Measurements from ENCODE around the gene TCEA2.
"Not testable (repeated sequence)": the region's sequence is repeated elsewhere in the genome, so short reads cannot be mapped to it uniquely, and the experiment has no call there.

Gene TCEA2

DNA sequence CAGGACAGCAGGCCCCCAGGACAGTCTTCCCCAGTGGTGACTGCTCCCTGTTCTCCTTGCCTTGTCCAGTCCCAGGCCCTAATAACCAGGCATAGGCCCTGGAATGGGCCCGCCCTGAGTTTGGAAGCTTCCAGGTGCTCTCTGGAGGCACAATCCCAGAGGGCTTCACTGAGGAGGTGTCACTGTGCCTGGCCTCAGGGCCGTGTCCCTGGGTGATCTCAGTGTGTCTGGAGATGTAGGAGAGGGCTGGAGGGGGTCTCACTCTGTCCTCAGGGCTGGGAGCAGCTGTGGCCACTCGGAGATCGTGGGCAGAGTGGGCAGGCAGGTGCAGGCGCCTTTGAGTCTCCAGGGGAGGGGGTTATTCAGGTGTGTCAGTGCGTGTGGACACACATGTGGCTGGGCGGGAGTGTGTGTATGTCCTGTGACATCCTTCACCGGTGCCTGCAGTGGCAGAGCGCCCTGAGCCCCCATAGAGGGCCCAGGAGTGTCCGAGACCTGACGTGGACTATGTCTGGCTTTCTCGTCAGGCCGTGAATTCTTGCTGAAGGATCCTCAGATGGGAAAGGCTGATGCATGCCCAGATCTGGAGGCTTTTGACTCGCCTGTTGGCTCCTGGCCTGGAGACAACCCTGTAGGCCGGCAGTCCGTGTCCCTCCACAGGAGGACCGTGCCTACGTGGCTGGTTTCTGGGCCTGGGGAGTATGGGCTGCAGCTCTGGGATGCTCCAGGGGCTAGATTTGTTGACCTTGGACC lies 49.9 kb downstream of the TCEA2 start:
- Histone ChIP-seq H3K4me3 (ENCODE audit: low read length) (no peak overlapping the region), H3K27ac (ENCODE audit: low read length) (no peak overlapping the region), H3K36me3 (ENCODE audit: control insufficient read depth, insufficient read depth, low read length) (no peaks in the 10 kb centered on the region), H3K27me3 (ENCODE audit: control insufficient read depth, insufficient read depth, low read length) (no peaks in the 10 kb centered on the region), H3K4me1 (ENCODE audit: control insufficient read depth, insufficient read depth, low read length) (no peaks in the 10 kb centered on the region), H3K9me3 (ENCODE audit: control insufficient read depth, insufficient read depth, low read length) (no peaks in the 10 kb centered on the region)
- no peak for DNase-seq (ENCODE audit: low read depth, low spot score)
- no CpG with 5 or more reads among the region's 18 CpGs for WGBS (ENCODE audit: insufficient coverage, insufficient read length)

DNA sequence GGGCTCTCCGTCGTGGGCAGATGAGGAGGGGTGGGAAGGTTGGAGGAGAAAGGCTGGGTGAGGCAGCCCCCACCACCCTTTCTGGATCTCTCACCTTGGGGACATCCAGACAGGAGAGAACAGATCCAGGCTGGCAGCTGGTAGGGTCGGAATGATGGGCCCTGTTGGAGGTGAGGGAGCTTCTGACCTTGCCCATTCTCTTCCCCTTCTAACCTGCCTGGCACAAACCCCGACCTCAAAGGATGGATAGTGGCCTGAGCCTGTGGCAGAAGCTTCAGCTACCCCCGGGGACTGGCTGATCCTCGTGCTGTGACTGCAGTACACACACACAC lies 50.4 kb downstream of the TCEA2 start:
- no peaks in the 10 kb centered on the region for H3K9me3 ChIP-seq (ENCODE audit: control insufficient read depth, insufficient read depth, low read length)
- H3K27ac ChIP-seq (ENCODE audit: low read length) = no peak overlapping the region
- WGBS (ENCODE audit: insufficient coverage, insufficient read length) = no CpG with 5 or more reads among the region's 6 CpGs
- no peak for DNase-seq (ENCODE audit: low read depth, low spot score)
- no peak overlapping the region for H3K4me3 ChIP-seq (ENCODE audit: low read length)
- no peaks in the 10 kb centered on the region for H3K27me3 ChIP-seq (ENCODE audit: control insufficient read depth, insufficient read depth, low read length)
- H3K36me3 ChIP-seq (ENCODE audit: control insufficient read depth, insufficient read depth, low read length) = no peaks in the 10 kb centered on the region
- no peaks in the 10 kb centered on the region for H3K4me1 ChIP-seq (ENCODE audit: control insufficient read depth, insufficient read depth, low read length)

DNA sequence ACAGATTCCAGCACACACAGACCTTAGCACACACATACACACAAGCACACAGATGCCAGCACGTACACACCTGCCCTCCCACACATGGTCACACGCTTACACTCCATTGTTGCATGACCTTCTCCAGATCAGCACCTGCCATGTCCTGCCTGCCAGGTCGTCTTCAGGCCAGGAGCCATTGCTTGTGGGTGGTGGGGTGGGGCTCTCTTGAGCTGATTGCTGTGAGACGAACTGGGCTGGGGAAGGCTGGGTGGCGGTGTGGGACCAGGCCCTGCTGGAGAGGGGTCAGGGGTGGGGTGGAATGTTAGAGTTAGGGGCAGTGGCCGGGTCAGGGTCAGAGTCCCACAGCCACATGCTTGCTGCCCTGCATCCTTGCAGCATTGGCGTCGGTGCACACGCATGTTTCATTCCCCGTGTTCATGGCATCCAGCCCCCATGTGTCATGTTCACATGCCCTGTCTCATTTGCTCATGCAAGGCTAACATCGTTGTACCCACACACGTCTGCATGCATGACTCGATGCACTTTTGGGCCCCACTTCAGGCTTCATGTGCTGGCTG lies 50.9 kb downstream of the TCEA2 start:
- DNase-seq (ENCODE audit: low read depth, low spot score) = no peak
- Histone ChIP-seq H3K9me3 (ENCODE audit: control insufficient read depth, insufficient read depth, low read length) (no peaks in the 10 kb centered on the region), H3K4me1 (ENCODE audit: control insufficient read depth, insufficient read depth, low read length) (no peaks in the 10 kb centered on the region), H3K27me3 (ENCODE audit: control insufficient read depth, insufficient read depth, low read length) (no peaks in the 10 kb centered on the region), H3K27ac (ENCODE audit: low read length) (no peak overlapping the region), H3K4me3 (ENCODE audit: low read length) (no peak overlapping the region), H3K36me3 (ENCODE audit: control insufficient read depth, insufficient read depth, low read length) (no peaks in the 10 kb centered on the region)
- no CpG with 5 or more reads among the region's 13 CpGs for WGBS (ENCODE audit: insufficient coverage, insufficient read length)

DNA sequence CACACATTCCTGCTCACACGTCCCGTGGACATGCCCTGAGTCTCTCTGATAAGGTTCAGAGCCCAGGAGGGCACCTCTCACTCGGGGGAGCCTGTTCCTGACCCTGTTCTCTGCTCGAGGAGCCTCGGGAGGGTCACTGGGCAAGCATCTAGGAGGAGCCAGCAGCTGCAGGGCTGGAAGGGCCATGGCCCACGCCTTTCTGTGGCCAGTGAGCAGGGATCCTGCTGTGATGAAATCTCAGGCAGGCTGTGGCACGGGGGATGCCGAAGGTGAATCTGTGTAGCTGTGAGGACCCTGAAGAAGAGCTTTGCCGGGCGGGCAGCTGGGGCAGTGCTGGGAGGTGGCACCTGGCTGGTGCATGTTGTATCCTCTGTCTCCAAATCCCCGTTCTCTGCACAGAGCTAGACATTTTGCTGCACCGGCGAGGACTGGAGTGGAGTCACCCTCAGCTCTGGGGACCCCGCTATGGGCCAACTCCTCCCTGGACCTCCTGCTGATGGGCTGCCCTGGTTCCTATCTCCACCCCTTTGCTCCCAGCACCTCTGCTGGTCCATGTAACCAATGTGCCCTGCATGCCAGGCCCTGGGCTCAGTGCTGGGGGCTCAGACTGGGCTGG lies 51.5 kb downstream of the TCEA2 start:
- Histone ChIP-seq H3K27ac (ENCODE audit: low read length) (no peak overlapping the region), H3K4me1 (ENCODE audit: control insufficient read depth, insufficient read depth, low read length) (no peaks in the 10 kb centered on the region), H3K4me3 (ENCODE audit: low read length) (no peak overlapping the region), H3K36me3 (ENCODE audit: control insufficient read depth, insufficient read depth, low read length) (no peaks in the 10 kb centered on the region), H3K27me3 (ENCODE audit: control insufficient read depth, insufficient read depth, low read length) (no peaks in the 10 kb centered on the region), H3K9me3 (ENCODE audit: control insufficient read depth, insufficient read depth, low read length) (no peaks in the 10 kb centered on the region)
- no CpG with 5 or more reads among the region's 14 CpGs for WGBS (ENCODE audit: insufficient coverage, insufficient read length)
- no peak for DNase-seq (ENCODE audit: low read depth, low spot score)

DNA sequence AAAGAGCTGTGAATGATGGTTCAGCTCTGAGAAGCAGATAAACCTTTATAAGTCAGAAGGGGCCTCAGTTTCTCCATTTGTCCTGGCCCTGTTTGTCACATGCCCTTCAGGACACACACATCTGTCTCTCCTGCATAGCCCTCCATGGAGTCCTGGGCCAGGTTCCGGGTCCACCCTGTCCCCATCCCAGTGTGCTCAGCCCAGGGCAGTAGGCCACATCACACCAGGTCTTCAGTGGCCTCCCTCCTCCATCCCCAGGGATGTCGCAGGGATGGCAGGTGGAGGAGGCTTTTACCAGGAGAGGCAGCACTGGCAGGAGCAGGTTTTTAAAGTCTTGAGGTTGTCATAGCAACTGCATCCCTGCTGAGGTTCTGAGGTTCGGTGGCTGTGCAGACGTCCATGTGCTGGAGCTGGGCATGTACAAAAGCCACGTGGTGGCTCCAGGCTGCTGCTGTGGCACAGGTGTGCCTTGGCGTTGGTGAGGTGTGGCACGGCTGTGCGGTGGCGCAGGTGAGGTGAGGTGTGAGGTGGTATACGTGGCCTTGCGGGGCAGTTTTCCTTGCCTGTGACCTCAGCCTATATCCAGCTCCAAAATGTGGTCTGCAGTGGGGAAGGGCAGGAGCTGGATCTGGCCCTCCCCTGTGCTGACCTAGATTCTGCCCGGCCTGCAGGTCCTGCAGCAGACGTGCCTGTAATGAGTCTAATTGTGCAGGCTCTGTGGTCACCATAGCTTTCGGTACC lies 52.3 kb downstream of the TCEA2 start:
- no peaks in the 10 kb centered on the region for H3K36me3 ChIP-seq (ENCODE audit: control insufficient read depth, insufficient read depth, low read length)
- no peaks in the 10 kb centered on the region for H3K4me1 ChIP-seq (ENCODE audit: control insufficient read depth, insufficient read depth, low read length)
- WGBS (ENCODE audit: insufficient coverage, insufficient read length) = no CpG with 5 or more reads among the region's 14 CpGs
- H3K9me3 ChIP-seq (ENCODE audit: control insufficient read depth, insufficient read depth, low read length) = no peaks in the 10 kb centered on the region
- H3K27me3 ChIP-seq (ENCODE audit: control insufficient read depth, insufficient read depth, low read length) = no peaks in the 10 kb centered on the region
- no peak for DNase-seq (ENCODE audit: low read depth, low spot score)
- no peak overlapping the region for H3K4me3 ChIP-seq (ENCODE audit: low read length)
- H3K27ac ChIP-seq (ENCODE audit: low read length) = no peak overlapping the region

DNA sequence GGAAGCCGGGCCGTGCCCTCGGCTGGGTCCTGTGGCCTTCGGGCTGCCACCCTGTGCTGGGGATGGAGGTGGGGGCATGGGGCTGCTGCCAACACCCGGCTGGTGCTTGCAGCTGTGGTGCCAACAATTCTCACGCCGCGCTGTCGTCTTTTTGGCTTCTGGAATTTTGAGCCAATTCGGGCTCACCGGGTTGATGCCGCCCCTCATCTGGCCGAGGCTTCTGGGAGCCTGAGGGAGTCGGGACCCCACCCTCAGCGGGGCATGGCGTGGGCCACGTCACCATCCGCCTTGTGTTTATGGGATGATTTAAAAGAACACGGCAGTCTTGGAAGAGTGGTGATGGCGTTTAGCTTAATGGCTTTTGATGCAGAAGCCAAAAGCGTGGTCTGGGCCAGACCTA lies 53.0 kb downstream of the TCEA2 start:
- Histone ChIP-seq H3K27me3 (ENCODE audit: control insufficient read depth, insufficient read depth, low read length) (no peaks in the 10 kb centered on the region), H3K4me1 (ENCODE audit: control insufficient read depth, insufficient read depth, low read length) (no peaks in the 10 kb centered on the region), H3K9me3 (ENCODE audit: control insufficient read depth, insufficient read depth, low read length) (no peaks in the 10 kb centered on the region), H3K27ac (ENCODE audit: low read length) (no peak overlapping the region), H3K4me3 (ENCODE audit: low read length) (no peak overlapping the region), H3K36me3 (ENCODE audit: control insufficient read depth, insufficient read depth, low read length) (no peaks in the 10 kb centered on the region)
- WGBS (ENCODE audit: insufficient coverage, insufficient read length) = no CpG with 5 or more reads among the region's 21 CpGs
- DNase-seq (ENCODE audit: low read depth, low spot score) = no peak

DNA sequence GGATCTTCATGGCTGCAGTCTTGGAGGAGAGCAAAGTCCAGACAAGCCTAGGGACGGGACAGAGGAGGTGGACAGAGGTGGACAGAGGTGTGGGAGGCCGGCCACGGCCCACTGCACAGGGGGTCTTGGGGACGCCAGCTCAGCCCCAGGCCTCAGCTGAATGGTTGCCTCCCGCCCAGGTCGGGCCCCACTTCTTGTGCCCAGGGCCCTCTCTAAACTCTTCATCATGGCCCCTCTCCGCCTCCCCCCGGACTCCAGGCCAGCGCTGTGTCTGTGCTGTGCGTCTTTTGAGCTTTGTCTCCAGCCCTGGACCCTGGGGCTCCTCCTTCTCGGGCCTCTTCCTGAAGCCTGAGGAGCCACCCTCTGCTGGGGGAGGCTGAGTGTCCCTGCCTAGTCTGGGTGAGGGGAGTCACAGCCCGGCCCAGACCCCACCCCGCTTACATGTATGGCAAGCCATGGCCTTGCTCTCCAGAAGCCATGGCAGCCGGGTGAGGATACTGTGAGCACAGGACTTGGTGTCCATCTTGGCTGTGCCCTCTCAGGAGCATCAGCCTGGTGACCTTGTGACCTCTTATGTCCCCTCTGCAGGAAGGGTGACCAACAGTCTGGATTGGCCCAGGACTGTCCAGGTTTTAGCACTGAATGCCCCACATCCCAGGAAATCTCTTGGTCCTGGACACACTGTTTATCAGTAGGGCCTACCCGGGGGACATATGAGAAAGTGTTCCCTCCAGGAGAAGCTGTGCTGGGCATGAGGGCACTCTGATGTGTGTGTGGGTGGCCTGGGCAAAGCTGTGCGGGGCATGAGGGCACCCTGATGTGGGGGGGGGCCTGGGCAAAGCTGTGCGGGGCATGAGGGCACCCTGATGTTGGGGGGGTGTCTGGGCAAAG lies 53.8 kb downstream of the TCEA2 start:
- no CpG with 5 or more reads among the region's 17 CpGs for WGBS (ENCODE audit: insufficient coverage, insufficient read length)
- no peaks in the 10 kb centered on the region for H3K27me3 ChIP-seq (ENCODE audit: control insufficient read depth, insufficient read depth, low read length)
- no peak for DNase-seq (ENCODE audit: low read depth, low spot score)
- H3K27ac ChIP-seq (ENCODE audit: low read length) = no peak overlapping the region
- no peak overlapping the region for H3K4me3 ChIP-seq (ENCODE audit: low read length)
- no peaks in the 10 kb centered on the region for H3K4me1 ChIP-seq (ENCODE audit: control insufficient read depth, insufficient read depth, low read length)
- H3K36me3 ChIP-seq (ENCODE audit: control insufficient read depth, insufficient read depth, low read length) = no peaks in the 10 kb centered on the region
- H3K9me3 ChIP-seq (ENCODE audit: control insufficient read depth, insufficient read depth, low read length) = no peaks in the 10 kb centered on the region

DNA sequence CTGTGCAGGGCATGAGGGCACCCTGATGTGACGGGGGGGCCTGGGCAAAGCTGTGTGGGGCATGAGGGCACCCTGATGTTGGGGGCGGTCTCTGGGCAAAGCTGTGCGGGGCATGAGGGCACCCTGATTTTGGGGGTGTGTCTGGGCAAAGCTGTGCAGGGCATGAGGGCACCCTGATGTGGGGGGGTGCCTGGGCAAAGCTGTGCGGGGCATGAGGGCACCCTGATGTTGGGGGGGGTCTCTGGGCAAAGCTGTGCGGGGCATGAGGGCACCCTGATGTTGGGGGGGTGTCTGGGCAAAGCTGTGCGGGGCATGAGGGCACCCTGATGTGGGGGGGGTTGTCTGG lies 54.4 kb downstream of the TCEA2 start:
- not testable (repeated sequence) for H3K4me1 ChIP-seq (ENCODE audit: control insufficient read depth, insufficient read depth, low read length); H3K36me3 ChIP-seq (ENCODE audit: control insufficient read depth, insufficient read depth, low read length); H3K9me3 ChIP-seq (ENCODE audit: control insufficient read depth, insufficient read depth, low read length); H3K4me3 ChIP-seq (ENCODE audit: low read length); DNase-seq (ENCODE audit: low read depth, low spot score); H3K27ac ChIP-seq (ENCODE audit: low read length); H3K27me3 ChIP-seq (ENCODE audit: control insufficient read depth, insufficient read depth, low read length)
- WGBS (ENCODE audit: insufficient coverage, insufficient read length) = no CpG with 5 or more reads among the region's 6 CpGs

DNA sequence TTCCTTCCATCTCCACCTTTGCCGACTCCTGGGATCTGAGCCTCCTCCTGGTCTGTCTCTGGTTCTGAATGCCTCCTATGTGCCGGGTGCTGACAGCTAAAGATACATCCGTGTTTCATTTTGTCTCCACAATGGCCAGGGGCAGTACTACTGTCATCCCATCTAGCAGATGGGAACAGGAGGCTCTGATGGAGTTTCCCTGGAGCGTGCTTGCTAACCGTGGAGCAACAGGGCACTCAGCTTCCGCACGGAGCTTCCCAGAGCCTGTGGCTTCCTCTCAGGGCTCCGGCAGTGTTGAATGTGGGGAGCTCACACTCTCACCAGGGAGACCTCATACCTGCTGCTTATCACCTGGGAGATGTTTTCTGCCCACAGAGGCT lies 56.3 kb downstream of the TCEA2 start:
- Histone ChIP-seq H3K9me3 (ENCODE audit: control insufficient read depth, insufficient read depth, low read length) (no peaks in the 10 kb centered on the region), H3K27me3 (ENCODE audit: control insufficient read depth, insufficient read depth, low read length) (no peaks in the 10 kb centered on the region), H3K36me3 (ENCODE audit: control insufficient read depth, insufficient read depth, low read length) (no peaks in the 10 kb centered on the region), H3K4me3 (ENCODE audit: low read length) (no peak overlapping the region), H3K4me1 (ENCODE audit: control insufficient read depth, insufficient read depth, low read length) (no peaks in the 10 kb centered on the region), H3K27ac (ENCODE audit: low read length) (no peak overlapping the region)
- no peak for DNase-seq (ENCODE audit: low read depth, low spot score)
- no CpG with 5 or more reads among the region's 8 CpGs for WGBS (ENCODE audit: insufficient coverage, insufficient read length)

DNA sequence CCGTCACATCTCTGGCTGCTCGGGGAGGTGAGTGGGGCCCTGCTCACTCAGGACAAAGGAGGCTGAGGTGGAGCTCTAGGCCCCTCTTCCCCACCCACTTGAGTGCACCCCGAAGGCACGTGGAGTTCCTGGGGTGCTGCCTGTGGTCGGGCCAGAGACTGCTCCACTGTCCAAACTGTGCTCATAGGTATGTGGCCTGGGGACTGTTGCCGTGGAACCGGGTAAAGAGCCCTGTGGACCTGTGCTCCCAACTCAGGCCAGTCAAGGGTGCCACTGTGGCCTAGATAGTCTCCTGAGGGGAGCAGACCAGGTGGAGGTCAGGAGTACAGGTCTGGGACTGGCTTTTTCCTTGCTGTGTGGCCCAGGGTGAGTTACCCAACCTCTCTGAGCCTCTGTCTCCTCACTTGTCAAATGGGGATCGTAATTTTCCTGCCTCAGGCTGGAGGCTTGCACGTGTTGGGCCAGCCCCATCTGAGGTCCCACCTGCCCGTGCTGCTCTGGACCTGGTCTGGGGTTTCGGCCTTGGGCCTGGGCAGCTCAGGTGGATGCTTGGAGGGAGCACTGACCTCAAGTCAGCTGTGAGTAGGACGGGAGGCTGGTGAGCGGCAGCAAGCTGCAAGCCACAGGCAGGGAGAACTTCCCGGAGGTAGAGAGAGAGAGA lies 56.8 kb downstream of the TCEA2 start:
- H3K36me3 ChIP-seq (ENCODE audit: control insufficient read depth, insufficient read depth, low read length) = no peaks in the 10 kb centered on the region
- H3K27me3 ChIP-seq (ENCODE audit: control insufficient read depth, insufficient read depth, low read length) = no peaks in the 10 kb centered on the region
- DNase-seq (ENCODE audit: low read depth, low spot score) = no peak
- no peak overlapping the region for H3K27ac ChIP-seq (ENCODE audit: low read length)
- no peaks in the 10 kb centered on the region for H3K9me3 ChIP-seq (ENCODE audit: control insufficient read depth, insufficient read depth, low read length)
- no CpG with 5 or more reads among the region's 14 CpGs for WGBS (ENCODE audit: insufficient coverage, insufficient read length)
- no peak overlapping the region for H3K4me3 ChIP-seq (ENCODE audit: low read length)
- no peaks in the 10 kb centered on the region for H3K4me1 ChIP-seq (ENCODE audit: control insufficient read depth, insufficient read depth, low read length)

All from iPS DF 6.9 (cell line).